Activated naive CD4-positive, alpha-beta T cell treated with anti-CD3 and anti-CD28 coated beads, Interleukin-2, amount 50 U/mL, for 72 hours (primary cell): ENCODE measurements around the gene SLC38A1. TPM values are rescaled to one million over a fixed set of nuclear protein-coding genes. Genes with fewer than 3 reads are reported as not detected.
A peak's percentile ranks its signal among the peaks of the same experiment; 100 is the strongest.
"Not testable (repeated sequence)": the region's sequence is repeated elsewhere in the genome, so short reads cannot be mapped to it uniquely, and the experiment has no call there.

Source experiments
- ATAC-seq, 2 donors: fragments of 150-1000 bp; cut with Tn5 transposase; 2 replicates each; pipeline ENCODE4 v1.10.0; 2021; ENCODE audit warnings: mild to moderate bottlenecking in 2 of 2, moderate library complexity in 2 of 2
- DNase-seq, 2 donors: peaks; one replicate each; pipeline ENCODE4 v3.0.0; 2021 to 2022; ENCODE audit warnings: low spot score in 2 of 2
- H3K27ac Mint-ChIP-seq, 2 donors: one replicate each; pipeline ENCODE4 v1.8.0; 2022; ENCODE audit warnings: mild to moderate bottlenecking in 2 of 2, mixed read lengths in 2 of 2
- H3K36me3 Mint-ChIP-seq, 2 donors: one replicate each; pipeline ENCODE4 v1.8.0; 2022; ENCODE audit warnings: mixed read lengths in 2 of 2
- H3K9me3 Mint-ChIP-seq, 2 donors: one replicate each; pipeline ENCODE4 v1.8.0; 2022; ENCODE audit warnings: mixed read lengths in 2 of 2
- total RNA-seq, 2 donors: library from RNA; stranded (reverse); gene quantifications; one replicate each; pipeline ENCODE4 v1.2.3, GENCODE V29; 2022

Gene SLC38A1
- total RNA-seq, 2 donors from 2014 or later: 146 to 177 TPM

- H3K9me3 Mint-ChIP-seq: peaks cover 5 to 14% of the 10 kb centered on the region in 2 donors
- peaks cover 48 to 88% of the 10 kb centered on the region in 2 donors for H3K36me3 Mint-ChIP-seq
- peak overlapping the region in 1 of 2 donors; percentile 44 for H3K27ac Mint-ChIP-seq
- DNase-seq: no peak
- peak in 1 of 2 donors; percentile 43 for ATAC-seq
These were observed 15.2 kb downstream of the SLC38A1 start for GRCh38 chr12:46253544-46254162.

GRCh38 chr12:46251994-46252393 is 16.8 kb downstream of the SLC38A1 start:
- peaks cover 9 to 27% of the 10 kb centered on the region in 2 donors for H3K9me3 Mint-ChIP-seq
- not testable (repeated sequence) for H3K27ac Mint-ChIP-seq, ATAC-seq, DNase-seq
- peaks cover 62 to 97% of the 10 kb centered on the region in 2 donors for H3K36me3 Mint-ChIP-seq

GRCh38 chr12:46249960-46250359 is 18.9 kb downstream of the SLC38A1 start:
- not testable (repeated sequence) for ATAC-seq, DNase-seq
- Mint-ChIP-seq H3K27ac (peak overlapping the region in 1 of 2 donors; percentile 53), H3K9me3 (peaks cover 9 to 28% of the 10 kb centered on the region in 2 donors), H3K36me3 (peaks cover 66 to 96% of the 10 kb centered on the region in 2 donors)

- ATAC-seq: peak; percentile 24 to 32
- DNase-seq: no peak
- Mint-ChIP-seq H3K9me3 (peaks cover 9 to 27% of the 10 kb centered on the region in 2 donors), H3K36me3 (peaks cover 59 to 94% of the 10 kb centered on the region in 2 donors), H3K27ac (peak overlapping the region; percentile 54 to 82)
These were observed 22.7 kb downstream of the SLC38A1 start for GRCh38 chr12:46246021-46246700.

- Mint-ChIP-seq H3K36me3 (peaks cover 53 to 92% of the 10 kb centered on the region in 2 donors), H3K27ac (peak overlapping the region; percentile 18 to 54), H3K9me3 (peaks cover 9 to 27% of the 10 kb centered on the region in 2 donors)
- ATAC-seq (peak; percentile 11 to 18), DNase-seq (no peak)
These were observed 23.8 kb downstream of the SLC38A1 start for GRCh38 chr12:46244997-46245396.

GRCh38 chr12:46244273-46244915 is 24.4 kb downstream of the SLC38A1 start:
- H3K36me3 Mint-ChIP-seq: peaks cover 47 to 91% of the 10 kb centered on the region in 2 donors
- DNase-seq (no peak), ATAC-seq (no peak)
- H3K27ac Mint-ChIP-seq: peak overlapping the region in 1 of 2 donors; percentile 18
- peaks cover 8 to 25% of the 10 kb centered on the region in 2 donors for H3K9me3 Mint-ChIP-seq

- no peak for DNase-seq
- peaks cover 37 to 87% of the 10 kb centered on the region in 2 donors for H3K36me3 Mint-ChIP-seq
- peak overlapping the region in 1 of 2 donors; percentile 47 for H3K27ac Mint-ChIP-seq
- H3K9me3 Mint-ChIP-seq: peaks cover 0 to 10% of the 10 kb centered on the region in 2 donors
- no peak for ATAC-seq
These were observed 26.3 kb downstream of the SLC38A1 start for GRCh38 chr12:46242569-46242968.

- H3K9me3 Mint-ChIP-seq: peaks cover 0 to 5% of the 10 kb centered on the region in 2 donors
- DNase-seq (no peak), ATAC-seq (no peak)
- peaks cover 28 to 87% of the 10 kb centered on the region in 2 donors for H3K36me3 Mint-ChIP-seq
- H3K27ac Mint-ChIP-seq: peak overlapping the region in 1 of 2 donors; percentile 46
These were observed 28.4 kb downstream of the SLC38A1 start for GRCh38 chr12:46240436-46240835.

GRCh38 chr12:46238821-46239220 is 30.0 kb downstream of the SLC38A1 start:
- DNase-seq (no peak), ATAC-seq (no peak)
- peaks cover 0 to 12% of the 10 kb centered on the region in 2 donors for H3K9me3 Mint-ChIP-seq
- H3K36me3 Mint-ChIP-seq: peaks cover 28 to 86% of the 10 kb centered on the region in 2 donors
- peak overlapping the region; percentile 0 to 48 for H3K27ac Mint-ChIP-seq

- Mint-ChIP-seq H3K9me3 (peaks cover 0 to 12% of the 10 kb centered on the region in 2 donors), H3K36me3 (peaks cover 27 to 79% of the 10 kb centered on the region in 2 donors), H3K27ac (peak overlapping the region in 1 of 2 donors; percentile 79)
- DNase-seq (no peak), ATAC-seq (no peak)
These were observed 31.3 kb downstream of the SLC38A1 start for GRCh38 chr12:46237371-46238045.

GRCh38 chr12:46234000-46234399 is 34.8 kb downstream of the SLC38A1 start:
- ATAC-seq (no peak), DNase-seq (no peak)
- H3K27ac Mint-ChIP-seq: peak overlapping the region; percentile 26 to 58
- H3K36me3 Mint-ChIP-seq: peaks cover 28 to 74% of the 10 kb centered on the region in 2 donors
- H3K9me3 Mint-ChIP-seq: peaks cover 0 to 12% of the 10 kb centered on the region in 2 donors

- Mint-ChIP-seq H3K27ac (peak overlapping the region in 1 of 2 donors; percentile 26), H3K36me3 (peaks cover 23 to 71% of the 10 kb centered on the region in 2 donors), H3K9me3 (peaks cover 0 to 12% of the 10 kb centered on the region in 2 donors)
- no peak for DNase-seq
- ATAC-seq: no peak
These were observed 35.4 kb downstream of the SLC38A1 start for GRCh38 chr12:46233423-46233822.

- H3K9me3 Mint-ChIP-seq: peaks cover 0 to 12% of the 10 kb centered on the region in 2 donors
- ATAC-seq (peak; percentile 95 to 97), DNase-seq (no peak)
- H3K27ac Mint-ChIP-seq: peak overlapping the region in 1 of 2 donors; percentile 89
- H3K36me3 Mint-ChIP-seq: peaks cover 27 to 73% of the 10 kb centered on the region in 2 donors
These were observed 37.9 kb downstream of the SLC38A1 start for GRCh38 chr12:46230983-46231382.

GRCh38 chr12:46230306-46230705 is 38.5 kb downstream of the SLC38A1 start:
- Mint-ChIP-seq H3K27ac (peak overlapping the region; percentile 63 to 81), H3K9me3 (peaks cover 0 to 10% of the 10 kb centered on the region in 2 donors), H3K36me3 (peaks cover 28 to 74% of the 10 kb centered on the region in 2 donors)
- ATAC-seq: no peak
- DNase-seq: no peak

GRCh38 chr12:46227616-46228015 is 41.2 kb downstream of the SLC38A1 start:
- no peak overlapping the region for H3K27ac Mint-ChIP-seq
- no peaks in the 10 kb centered on the region for H3K9me3 Mint-ChIP-seq
- ATAC-seq: no peak

GRCh38 chr12:46224386-46224785 is 44.5 kb downstream of the SLC38A1 start:
- DNase-seq: no peak
- peaks cover 53 to 81% of the 10 kb centered on the region in 2 donors for H3K36me3 Mint-ChIP-seq
- no peaks in the 10 kb centered on the region for H3K9me3 Mint-ChIP-seq
- H3K27ac Mint-ChIP-seq: peak overlapping the region; percentile 59 to 81
- ATAC-seq: no peak

More at GRCh38 chr12:46227616-46228015, 41.2 kb downstream of the SLC38A1 start:
- H3K36me3 Mint-ChIP-seq: peaks cover 44 to 77% of the 10 kb centered on the region in 2 donors
- DNase-seq: no peak
